ENCODE results near the gene MTRF1L.

MTRF1L gene

GRCh38 chr6:153028286-153028685, 25.8 kb upstream of the MTRF1L start:
- Histone ChIP-seq H3K9ac (no peak overlapping the region), H4K20me1 (ENCODE audit: insufficient read depth) (no peaks in the 10 kb centered on the region), H3K27me3 (ENCODE audit: insufficient read depth, low read depth) (no peaks in the 10 kb centered on the region), H3K4me1 (ENCODE audit: low read depth, poor library complexity, severe bottlenecking) (peaks cover 5% of the 10 kb centered on the region), H3K79me2 (ENCODE audit: insufficient read depth, low read depth) (no peaks in the 10 kb centered on the region), H3K36me3 (ENCODE audit: insufficient read depth) (no peaks in the 10 kb centered on the region), H3K4me2 (no peak overlapping the region), H3K4me3 (IDR thresholded peaks at IDR 0.05; ENCODE audit: insufficient read depth, low read depth, low read length) (no peak overlapping the region), H2AFZ (ENCODE audit: low read depth) (no peak overlapping the region), H3K27ac (no peak overlapping the region)
- TF ChIP-seq CTCF (conservative IDR thresholded peaks at IDR 0.05; ENCODE audit: low read depth, low read length), result no peak

- Histone ChIP-seq H3K27ac (no peak overlapping the region), H2AFZ (ENCODE audit: low read depth) (no peak overlapping the region), H4K20me1 (ENCODE audit: insufficient read depth) (no peaks in the 10 kb centered on the region), H3K27me3 (ENCODE audit: insufficient read depth, low read depth) (no peaks in the 10 kb centered on the region), H3K4me1 (ENCODE audit: low read depth, poor library complexity, severe bottlenecking) (peaks cover 5% of the 10 kb centered on the region), H3K4me3 (IDR thresholded peaks at IDR 0.05; ENCODE audit: insufficient read depth, low read depth, low read length) (no peak overlapping the region), H3K9ac (no peak overlapping the region), H3K36me3 (ENCODE audit: insufficient read depth) (no peaks in the 10 kb centered on the region), H3K4me2 (no peak overlapping the region), H3K79me2 (ENCODE audit: insufficient read depth, low read depth) (no peaks in the 10 kb centered on the region)
- no peak for TF ChIP-seq CTCF (conservative IDR thresholded peaks at IDR 0.05; ENCODE audit: low read depth, low read length)
Measured at GRCh38 chr6:153027480-153027879, 25.0 kb upstream of the MTRF1L start.

GRCh38 chr6:153024709-153025017, 22.2 kb upstream of the MTRF1L start:
- Histone ChIP-seq H4K20me1 (ENCODE audit: insufficient read depth) (no peaks in the 10 kb centered on the region), H3K4me2 (0 out of 2 replicates have a peak overlapping the region, but pooled peaks have one; percentile 3), H3K79me2 (ENCODE audit: insufficient read depth, low read depth) (no peaks in the 10 kb centered on the region), H3K36me3 (ENCODE audit: insufficient read depth) (no peaks in the 10 kb centered on the region), H3K4me1 (ENCODE audit: low read depth, poor library complexity, severe bottlenecking) (peaks cover 5% of the 10 kb centered on the region), H3K4me3 (IDR thresholded peaks at IDR 0.05; ENCODE audit: insufficient read depth, low read depth, low read length) (no peak overlapping the region), H2AFZ (ENCODE audit: low read depth) (peak overlapping the region; percentile 23; the same call in 1 of the 2 replicates), H3K9ac (no peak overlapping the region), H3K27me3 (ENCODE audit: insufficient read depth, low read depth) (no peaks in the 10 kb centered on the region), H3K27ac (no peak overlapping the region)
- TF ChIP-seq CTCF (conservative IDR thresholded peaks at IDR 0.05; ENCODE audit: low read depth, low read length), result peak; percentile 37

- Histone ChIP-seq H3K27ac (no peak overlapping the region), H3K79me2 (ENCODE audit: insufficient read depth, low read depth) (no peaks in the 10 kb centered on the region), H3K4me2 (0 out of 2 replicates have a peak overlapping the region, but pooled peaks have one; percentile 3)
Measured at GRCh38 chr6:153023977-153024708, 21.6 kb upstream of the MTRF1L start.

More at GRCh38 chr6:153023977-153024708, 21.6 kb upstream of the MTRF1L start:
- H3K4me1 ChIP-seq (ENCODE audit: low read depth, poor library complexity, severe bottlenecking), result peaks cover 5% of the 10 kb centered on the region
- peak overlapping the region; percentile 23; the same call in 1 of the 2 replicates for H2AFZ ChIP-seq (ENCODE audit: low read depth)
- TF ChIP-seq CTCF (conservative IDR thresholded peaks at IDR 0.05; ENCODE audit: low read depth, low read length), result peak; percentile 80
- no peaks in the 10 kb centered on the region for H3K36me3 ChIP-seq (ENCODE audit: insufficient read depth)
- H3K9ac ChIP-seq, result no peak overlapping the region
- no peak overlapping the region for H3K4me3 ChIP-seq (IDR thresholded peaks at IDR 0.05; ENCODE audit: insufficient read depth, low read depth, low read length)
- no peaks in the 10 kb centered on the region for H3K27me3 ChIP-seq (ENCODE audit: insufficient read depth, low read depth)
- no peaks in the 10 kb centered on the region for H4K20me1 ChIP-seq (ENCODE audit: insufficient read depth)

All from KMS-11 (cell line).